Right lobe of liver (tissue), 6 donors: ENCODE measurements around the gene SCNN1G. TPM values are rescaled to one million over a fixed set of nuclear protein-coding genes. Genes with fewer than 3 reads are reported as not detected.

Experiments used
- ATAC-seq, 4 donors: fragments of 200-7000 bp; cut with Tn5 transposase; one replicate each; pipeline ENCODE4 v1.9.1; 2020; ENCODE audit warnings: mild to moderate bottlenecking in 4 of 4, moderate library complexity in 4 of 4
- DNase-seq, 3 donors: peaks; one replicate each; pipeline ENCODE4 v3.0.0-alpha.2; 2020
- H3K27ac ChIP-seq, 3 donors: fragments of 200-600 bp; one replicate each; pipeline ENCODE4 v1.8.0; 2022
- H3K27me3 ChIP-seq, 2 donors: fragments of 200-600 bp; one replicate each; pipeline ENCODE4 v1.8.0; 2022
- H3K36me3 ChIP-seq, 4 donors: fragments of 200-600 bp; sonication (generic) in 1 of 4; one replicate each; pipeline versions ENCODE4 v1.5.1 to v1.8.0; 2017 to 2022; ENCODE audit warnings: control low read depth in 1 of 4
- H3K4me1 ChIP-seq, 4 donors: fragments of 200-600 bp; sonication (generic) in 1 of 4; one replicate each; pipeline versions ENCODE4 v1.5.1 to v1.8.0; 2017 to 2022; ENCODE audit warnings: control low read depth in 1 of 4
- H3K4me3 ChIP-seq, 3 donors: fragments of 200-600 bp; one replicate each; pipeline ENCODE4 v1.8.0; 2022
- H3K9me3 ChIP-seq, 4 donors: fragments of 200-600 bp; sonication (generic) in 1 of 4; one replicate each; pipeline versions ENCODE4 v1.5.1 to v1.8.0; 2017 to 2022; ENCODE audit warnings: control low read depth in 1 of 4
- POLR2A ChIP-seq: fragments of 450-650 bp; IDR thresholded peaks from one replicate; pipeline ENCODE4 v1.6.1; 2017; ENCODE audit warnings: antibody characterized with exemption, mild to moderate bottlenecking
- WGBS: methylation state at CpG from one replicate; pipeline ENCODE4 v1.1.6; 2018; ENCODE audit warnings: low coverage, low lambda C conversion rate; ENCODE audit not compliant: insufficient coverage; ENCODE audit errors: missing lambda C conversion rate; 5-methylcytosine and 5-hydroxymethylcytosine counted together
- intact Hi-C, 2 donors: fragments of 100-400 bp; cut with DNase I; formaldehyde crosslinking; loops; one replicate each; pipeline versions ENCODE4 v1.11.2 to v1.14.1; 2022
- total RNA-seq, 6 experiments: library from RNA; depleted of rRNA in 2 of 6; stranded (reverse); fragments of >200 nt in 2 of 6; fragmentation: NEBNext Ultra II Directional in 3 of 6; extraction: Animal tissue kit (Norgen Biotek cat#: 25700) in 3 of 6; gene quantifications; one replicate each; pipeline versions ENCODE4 v1.1.0 to v1.2.4, GENCODE V29; 2016 to 2023
- TF ChIP-seq, protein P1 (sequence below), 4 donors: fragments of 200-600 bp in 3 of 4; fragments of 450-650 bp in 1 of 4; IDR thresholded peaks; one replicate each; pipeline versions ENCODE4 v1.5.1 to v1.8.0; 2016 to 2022; ENCODE audit warnings: antibody characterized with exemption in 4 of 4, mild to moderate bottlenecking in 2 of 4
- donor health status: DM: no; HTN: yes; CAD: no.
- donor health status: DM: no; HTN: no; CAD: no.
- donor health status: DM: no; HTN: no; CAD: no.
- donor health status: DM: no; HTN: yes; CAD: no.
- donor health status: DM: no; HTN: yes; CAD: no.

Gene SCNN1G
- total RNA-seq, 6 experiments from 2014 or later: not detected

DNA sequence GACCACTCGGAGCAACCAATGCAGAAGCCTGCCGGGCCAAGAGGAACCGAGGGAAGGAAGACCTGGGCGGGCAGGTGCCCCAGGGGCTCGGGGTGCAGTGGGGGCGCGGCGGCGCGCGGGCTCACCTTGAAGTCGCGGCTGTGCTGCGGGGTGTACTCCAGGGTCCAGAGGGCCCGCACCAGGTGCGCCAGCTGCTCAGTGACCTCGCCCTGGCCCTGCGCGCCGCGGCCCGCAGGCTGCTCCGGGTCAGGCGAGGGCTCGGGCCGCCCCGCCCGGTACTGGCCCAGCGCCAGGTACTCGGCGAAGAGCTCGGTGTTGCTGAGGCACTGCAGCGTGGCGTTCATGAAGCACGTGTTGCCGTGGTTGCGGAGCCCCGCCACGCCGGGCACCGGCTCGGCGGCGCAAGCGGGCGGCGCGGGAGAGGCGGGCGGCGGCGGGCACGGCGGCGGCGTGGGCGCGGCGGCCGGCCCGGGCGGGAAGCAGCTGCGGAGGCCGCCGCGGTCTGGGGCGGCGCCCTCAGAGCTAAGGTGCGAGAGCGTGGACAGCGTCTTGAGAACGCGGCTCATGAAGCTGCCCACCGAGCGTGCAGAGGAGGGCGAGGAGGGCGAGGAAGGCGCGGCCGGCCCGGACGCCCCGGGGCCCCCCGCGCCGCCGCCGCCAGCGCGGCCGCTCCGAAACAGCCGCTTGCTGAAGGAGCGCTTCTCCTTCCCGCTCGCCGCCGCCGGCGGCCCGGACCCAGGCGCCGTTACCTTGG is 33.9 kb upstream of the SCNN1G start:
- intact Hi-C loops: no loop called here
- no peaks in the 10 kb centered on the region for H3K27me3 ChIP-seq
- peak overlapping the region; percentile 84 to 95 (median 91) for H3K27ac ChIP-seq
- ATAC-seq (peak; percentile 64 to 85 (median 74)), DNase-seq (peak; percentile 85 to 93 (median 92))
- TF ChIP-seq, protein P1, sequence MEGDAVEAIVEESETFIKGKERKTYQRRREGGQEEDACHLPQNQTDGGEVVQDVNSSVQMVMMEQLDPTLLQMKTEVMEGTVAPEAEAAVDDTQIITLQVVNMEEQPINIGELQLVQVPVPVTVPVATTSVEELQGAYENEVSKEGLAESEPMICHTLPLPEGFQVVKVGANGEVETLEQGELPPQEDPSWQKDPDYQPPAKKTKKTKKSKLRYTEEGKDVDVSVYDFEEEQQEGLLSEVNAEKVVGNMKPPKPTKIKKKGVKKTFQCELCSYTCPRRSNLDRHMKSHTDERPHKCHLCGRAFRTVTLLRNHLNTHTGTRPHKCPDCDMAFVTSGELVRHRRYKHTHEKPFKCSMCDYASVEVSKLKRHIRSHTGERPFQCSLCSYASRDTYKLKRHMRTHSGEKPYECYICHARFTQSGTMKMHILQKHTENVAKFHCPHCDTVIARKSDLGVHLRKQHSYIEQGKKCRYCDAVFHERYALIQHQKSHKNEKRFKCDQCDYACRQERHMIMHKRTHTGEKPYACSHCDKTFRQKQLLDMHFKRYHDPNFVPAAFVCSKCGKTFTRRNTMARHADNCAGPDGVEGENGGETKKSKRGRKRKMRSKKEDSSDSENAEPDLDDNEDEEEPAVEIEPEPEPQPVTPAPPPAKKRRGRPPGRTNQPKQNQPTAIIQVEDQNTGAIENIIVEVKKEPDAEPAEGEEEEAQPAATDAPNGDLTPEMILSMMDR (IDR thresholded peaks at IDR 0.05): no peak
- TF ChIP-seq POLR2A: no peak
- 0% methylated on average over 3 of the region's 103 CpGs for WGBS
- no peaks in the 10 kb centered on the region for H3K9me3 ChIP-seq
- peaks cover 0 to 4% (median 0%) of the 10 kb centered on the region in 4 donors for H3K4me1 ChIP-seq
- no peaks in the 10 kb centered on the region for H3K36me3 ChIP-seq
- peak overlapping the region; percentile 63 to 73 (median 70) for H3K4me3 ChIP-seq

DNA sequence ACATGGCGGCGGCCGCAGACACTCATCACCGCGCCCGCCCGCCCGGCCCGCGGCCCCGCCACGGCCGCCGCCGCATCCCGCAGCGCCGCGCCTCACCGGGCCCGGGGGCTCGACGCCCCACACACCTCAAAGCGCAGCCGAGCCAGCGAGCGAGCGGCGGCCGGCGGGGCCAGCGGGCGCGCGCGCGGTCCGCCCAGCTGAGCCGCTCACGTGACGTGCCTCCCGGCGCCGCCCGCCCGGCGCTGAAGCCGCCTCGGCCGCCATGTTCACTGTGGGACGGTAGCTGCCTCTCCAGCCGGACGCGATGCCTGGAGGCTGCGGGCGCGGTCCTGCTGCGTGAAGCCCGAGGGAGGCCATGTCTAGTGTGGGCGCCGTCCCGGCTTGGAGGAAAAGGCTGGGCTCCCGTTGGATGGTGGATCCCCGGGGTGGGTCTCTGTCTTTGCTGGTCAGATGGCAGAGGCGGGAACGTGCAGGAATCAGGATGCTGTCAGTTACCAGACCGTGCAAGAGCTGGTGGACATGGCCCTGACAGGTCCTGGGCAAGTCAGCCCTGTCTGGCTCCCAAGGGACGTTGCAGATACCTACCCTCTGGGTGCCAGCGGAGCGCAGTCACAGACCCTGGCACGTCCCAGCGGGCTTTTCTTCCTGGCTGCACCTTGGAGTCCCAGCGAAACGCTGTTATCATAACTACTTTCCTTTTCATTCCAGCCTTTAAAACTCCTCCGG is 33.1 kb upstream of the SCNN1G start, which contains the start of gene USP31:
Gene USP31 (minus strand): TSS at position 186 of the 726 bp plus-strand sequence. CDS start 182 bp downstream, at position 4.
- no peaks in the 10 kb centered on the region for H3K9me3 ChIP-seq

DNA sequence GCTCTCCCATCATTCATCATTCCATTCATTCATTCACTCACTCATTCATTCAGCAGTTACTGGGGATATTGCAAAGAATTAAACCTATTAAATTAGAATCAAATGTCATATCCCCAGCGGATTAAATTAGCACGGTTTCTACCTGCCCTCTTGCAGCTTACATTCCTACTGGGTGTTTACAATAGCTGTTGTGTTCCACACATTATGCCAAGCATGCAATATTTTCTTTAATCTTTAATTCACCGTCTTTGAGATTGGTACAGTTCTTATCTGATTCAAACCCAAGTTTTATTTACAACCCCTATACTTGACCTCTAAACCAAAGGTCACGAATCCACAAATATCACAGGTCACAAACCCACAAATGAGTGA is 32.6 kb upstream of the SCNN1G start:
- TF ChIP-seq POLR2A: no peak
- TF ChIP-seq, protein P1 (IDR thresholded peaks at IDR 0.05): no peak
- intact Hi-C loops: no loop called here
- H3K27me3 ChIP-seq: no peaks in the 10 kb centered on the region
- no peaks in the 10 kb centered on the region for H3K9me3 ChIP-seq
- H3K4me1 ChIP-seq: peaks cover 0 to 4% (median 0%) of the 10 kb centered on the region in 4 donors
- peak overlapping the region; percentile 55 to 73 (median 59) for H3K4me3 ChIP-seq
- ATAC-seq (no peak), DNase-seq (no peak)
- 26% methylated on average over 4 of the region's 4 CpGs for WGBS
- no peaks in the 10 kb centered on the region for H3K36me3 ChIP-seq
- no peak overlapping the region for H3K27ac ChIP-seq

More for the DNA sequence above, 33.1 kb upstream of the SCNN1G start, which contains the start of gene USP31:
- Histone ChIP-seq H3K4me3 (peak within 1 kb of the TSS; percentile 63 to 73 (median 70)), H3K27ac (peak within 1 kb of the TSS; percentile 84 to 95 (median 91)), H3K36me3 (no peaks in the 10 kb centered on the region), H3K27me3 (no peaks in the 10 kb centered on the region), H3K4me1 (peaks cover 0 to 4% (median 0%) of the 10 kb centered on the region in 4 donors)
- WGBS: under 1% methylated on average over 28 of the region's 75 CpGs
- ATAC-seq (peak; percentile 96 to 98 (median 97)), DNase-seq (peak; percentile 97 to 98 (median 97))
- TF ChIP-seq, protein P1 (IDR thresholded peaks at IDR 0.05): no peak
- peak; percentile 51 for TF ChIP-seq POLR2A
- intact Hi-C loops: no loop called here

DNA sequence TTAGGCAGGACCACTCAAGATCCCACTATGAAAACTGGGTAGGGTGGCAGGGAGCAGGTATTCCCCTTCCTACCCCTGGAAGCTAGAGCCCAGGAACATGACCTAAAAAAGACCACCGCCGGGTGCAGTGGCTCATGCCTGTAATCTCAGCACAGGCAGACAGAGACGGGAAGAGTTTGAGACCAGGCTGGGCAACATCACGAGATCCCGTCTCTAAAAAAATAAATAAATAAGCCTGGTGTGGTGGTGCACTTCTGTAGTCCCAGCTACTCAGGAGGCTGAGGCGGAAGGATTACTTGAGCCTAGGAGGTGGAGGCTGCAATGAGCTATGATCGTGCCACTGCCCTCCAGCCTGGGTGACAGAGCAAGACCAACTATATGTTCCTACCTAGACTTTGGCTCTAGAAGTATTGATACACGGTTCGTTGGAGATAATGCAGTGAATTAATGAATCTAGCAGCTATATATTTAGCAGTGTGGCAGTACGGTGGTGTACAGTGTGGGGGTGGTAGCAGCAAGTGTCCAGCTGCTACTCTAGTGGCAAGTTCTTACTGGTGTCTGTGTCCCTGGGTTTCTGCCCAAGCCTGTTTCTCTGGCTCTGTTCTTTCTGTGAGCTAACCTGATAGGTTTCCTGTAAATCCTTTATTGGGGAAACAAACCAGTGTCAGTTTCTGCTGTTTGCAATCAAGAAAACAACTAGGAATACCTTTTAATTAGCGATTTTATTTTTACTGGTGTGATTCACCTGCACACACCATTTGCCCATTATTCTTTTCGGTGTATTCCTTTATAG is 30.0 kb upstream of the SCNN1G start:
- ATAC-seq: no peak
- no peak for TF ChIP-seq POLR2A
- TF ChIP-seq, protein P1 (IDR thresholded peaks at IDR 0.05): no peak
- no peaks in the 10 kb centered on the region for H3K9me3 ChIP-seq
- no peaks in the 10 kb centered on the region for H3K36me3 ChIP-seq
- H3K4me1 ChIP-seq: no peaks in the 10 kb centered on the region
- H3K27me3 ChIP-seq: no peaks in the 10 kb centered on the region
- no peak overlapping the region for H3K27ac ChIP-seq
- intact Hi-C loops: no loop called here
- 78% methylated on average over 9 of the region's 12 CpGs for WGBS
- no peak overlapping the region for H3K4me3 ChIP-seq
- DNase-seq: no peak
